Uterus (tissue), 2 donors: Measurements from ENCODE around the gene FRMD4B.

Source experiments
- CTCF ChIP-seq, 4 experiments: fragments of 200-600 bp in 2 of 4; fragments of 450-650 bp in 2 of 4; sonication (generic) in 2 of 4; IDR thresholded peaks; one replicate each; pipeline ENCODE4 v1.5.1; 2016 to 2019; ENCODE audit warnings: antibody characterized with exemption in 4 of 4, mild to moderate bottlenecking in 2 of 4, moderate library complexity in 1 of 4
- POLR2A ChIP-seq, 2 donors: fragments of 450-650 bp; IDR thresholded peaks; one replicate each; pipeline ENCODE4 v1.6.1; 2016; ENCODE audit warnings: antibody characterized with exemption in 2 of 2, mild to moderate bottlenecking in 1 of 2, moderate library complexity in 1 of 2

GRCh38 chr3:69239063-69239462 is 146.8 kb downstream of the FRMD4B start:
- TF ChIP-seq POLR2A (IDR thresholded peaks at IDR 0.05) (no peak), CTCF (IDR thresholded peaks at IDR 0.05) (no peak)
